ENCODE data around the gene SLC30A1. TPM values are rescaled to one million over a fixed set of nuclear protein-coding genes. Genes with fewer than 3 reads are reported as not detected.

The SLC30A1 gene
- total RNA-seq, 1 donor from 2014 or later: 7.1 TPM

DNA sequence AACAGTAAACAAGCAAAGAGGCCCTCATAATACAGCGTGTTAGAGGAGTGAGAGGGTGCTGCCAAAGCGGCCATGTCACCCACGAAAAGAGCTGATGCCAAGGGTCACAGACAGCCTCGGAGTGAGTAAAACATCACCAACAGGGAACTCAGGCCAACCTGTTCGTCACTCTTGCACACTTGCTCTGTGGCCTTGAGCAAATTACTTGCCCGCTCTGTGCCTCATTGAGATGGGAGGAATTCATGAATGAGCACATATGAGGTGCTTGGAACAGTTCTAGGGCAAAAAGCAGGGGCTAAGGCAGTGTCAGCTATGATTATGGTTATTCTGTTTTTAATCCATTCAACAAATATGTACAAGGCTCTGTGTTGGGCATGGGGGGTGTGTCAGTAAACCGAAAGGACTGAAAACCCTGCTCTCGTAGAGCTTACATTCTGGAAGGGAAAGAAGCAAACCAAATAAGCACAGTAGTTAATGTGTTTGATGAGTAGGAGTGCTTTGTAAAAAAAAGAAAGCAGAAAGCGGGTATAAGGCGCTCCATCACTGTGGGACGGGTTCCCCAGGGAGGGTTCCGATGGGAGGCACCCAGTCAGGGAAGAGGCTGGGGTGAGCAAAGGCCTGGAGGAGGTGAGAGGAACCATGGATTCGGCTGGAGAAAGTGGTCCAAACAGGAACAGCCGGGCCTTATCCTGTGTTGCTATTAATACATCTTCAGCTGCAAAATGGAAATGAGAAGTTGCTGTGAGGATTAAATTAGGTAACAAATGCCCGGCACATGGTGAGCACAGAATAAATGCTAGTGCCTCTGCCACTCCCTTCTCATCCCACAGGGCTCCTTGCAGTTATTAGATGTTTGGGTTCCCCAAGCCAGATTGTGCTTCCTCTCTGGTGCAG is 47.5 kb downstream of the SLC30A1 start:
- H3K79me2 ChIP-seq (ENCODE audit: low read depth): no peaks in the 10 kb centered on the region
- Mint-ChIP-seq H3K27ac (no peak overlapping the region), H3K4me3 (no peak overlapping the region), H3K27me3 (ENCODE audit: insufficient read depth, low read depth) (peaks cover 6% of the 10 kb centered on the region), H3K36me3 (no peaks in the 10 kb centered on the region), H3K4me1 (peaks cover 10% of the 10 kb centered on the region), H3K9me3 (no peaks in the 10 kb centered on the region)
- H4K20me1 ChIP-seq (ENCODE audit: low read depth): no peaks in the 10 kb centered on the region
- H3K4me1 ChIP-seq: no peaks in the 10 kb centered on the region
- H3K27ac ChIP-seq: no peak overlapping the region
- H3F3A ChIP-seq (ENCODE audit: low read depth): no peaks in the 10 kb centered on the region
- H3K4me2 ChIP-seq: no peak overlapping the region
- DNase-seq (ENCODE audit: low spot score): no peak
- H3K27me3 ChIP-seq: no peaks in the 10 kb centered on the region
- no peaks in the 10 kb centered on the region for H3K9me3 ChIP-seq (ENCODE audit: low read depth)
- H3K9ac ChIP-seq: no peak overlapping the region
- no peak overlapping the region for H3K4me3 ChIP-seq
- TF ChIP-seq EZH2phosphoT487 (IDR thresholded peaks at IDR 0.05) (no peak), EZH2 (IDR thresholded peaks at IDR 0.05) (no peak)
- TF ChIP-seq, protein P1, sequence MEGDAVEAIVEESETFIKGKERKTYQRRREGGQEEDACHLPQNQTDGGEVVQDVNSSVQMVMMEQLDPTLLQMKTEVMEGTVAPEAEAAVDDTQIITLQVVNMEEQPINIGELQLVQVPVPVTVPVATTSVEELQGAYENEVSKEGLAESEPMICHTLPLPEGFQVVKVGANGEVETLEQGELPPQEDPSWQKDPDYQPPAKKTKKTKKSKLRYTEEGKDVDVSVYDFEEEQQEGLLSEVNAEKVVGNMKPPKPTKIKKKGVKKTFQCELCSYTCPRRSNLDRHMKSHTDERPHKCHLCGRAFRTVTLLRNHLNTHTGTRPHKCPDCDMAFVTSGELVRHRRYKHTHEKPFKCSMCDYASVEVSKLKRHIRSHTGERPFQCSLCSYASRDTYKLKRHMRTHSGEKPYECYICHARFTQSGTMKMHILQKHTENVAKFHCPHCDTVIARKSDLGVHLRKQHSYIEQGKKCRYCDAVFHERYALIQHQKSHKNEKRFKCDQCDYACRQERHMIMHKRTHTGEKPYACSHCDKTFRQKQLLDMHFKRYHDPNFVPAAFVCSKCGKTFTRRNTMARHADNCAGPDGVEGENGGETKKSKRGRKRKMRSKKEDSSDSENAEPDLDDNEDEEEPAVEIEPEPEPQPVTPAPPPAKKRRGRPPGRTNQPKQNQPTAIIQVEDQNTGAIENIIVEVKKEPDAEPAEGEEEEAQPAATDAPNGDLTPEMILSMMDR (IDR thresholded peaks at IDR 0.05): no peak
- no peaks in the 10 kb centered on the region for H3K36me3 ChIP-seq
- H2AFZ ChIP-seq (replicated peaks): no peak overlapping the region

DNA sequence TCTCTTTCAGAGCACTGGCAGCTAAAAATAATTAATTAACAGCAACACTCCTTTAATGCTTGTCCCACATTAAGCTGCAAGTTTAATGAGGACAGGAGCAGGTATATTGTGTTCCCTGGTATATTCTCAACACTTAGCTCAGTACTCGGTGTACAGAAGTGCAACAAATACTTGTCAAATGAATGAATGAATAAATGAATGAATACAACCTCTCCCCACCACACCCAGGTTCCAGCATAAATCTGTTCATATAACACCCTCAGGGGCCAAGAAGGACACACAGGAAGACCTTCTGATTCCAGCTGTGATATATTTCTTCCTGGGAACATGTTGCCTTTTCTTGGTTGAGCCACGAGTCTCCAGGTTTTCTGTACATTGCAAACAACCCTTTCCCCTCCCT is 48.9 kb downstream of the SLC30A1 start:
- H3K9me3 ChIP-seq (ENCODE audit: low read depth): no peaks in the 10 kb centered on the region
- no peak overlapping the region for H3K27ac Mint-ChIP-seq
- no peak for DNase-seq (ENCODE audit: low spot score)
- H3K27me3 ChIP-seq: no peaks in the 10 kb centered on the region
- H3K4me3 ChIP-seq: no peak overlapping the region
- H3K4me2 ChIP-seq: no peak overlapping the region
- H3K4me3 Mint-ChIP-seq: no peak overlapping the region
- no peaks in the 10 kb centered on the region for H3K36me3 Mint-ChIP-seq
- no peaks in the 10 kb centered on the region for H4K20me1 ChIP-seq (ENCODE audit: low read depth)
- peaks cover 8% of the 10 kb centered on the region for H3K27me3 Mint-ChIP-seq (ENCODE audit: insufficient read depth, low read depth)
- no peaks in the 10 kb centered on the region for H3K79me2 ChIP-seq (ENCODE audit: low read depth)
- no peak overlapping the region for H2AFZ ChIP-seq (replicated peaks)
- TF ChIP-seq, protein P1 (IDR thresholded peaks at IDR 0.05): no peak
- no peak for TF ChIP-seq EZH2phosphoT487 (IDR thresholded peaks at IDR 0.05)
- TF ChIP-seq EZH2 (IDR thresholded peaks at IDR 0.05): no peak
- H3F3A ChIP-seq (ENCODE audit: low read depth): no peaks in the 10 kb centered on the region
- H3K36me3 ChIP-seq: no peaks in the 10 kb centered on the region
- H3K9ac ChIP-seq: no peak overlapping the region
- H3K27ac ChIP-seq: no peak overlapping the region
- H3K4me1 Mint-ChIP-seq: peaks cover 13% of the 10 kb centered on the region
- no peaks in the 10 kb centered on the region for H3K4me1 ChIP-seq
- H3K9me3 Mint-ChIP-seq: no peaks in the 10 kb centered on the region

DNA sequence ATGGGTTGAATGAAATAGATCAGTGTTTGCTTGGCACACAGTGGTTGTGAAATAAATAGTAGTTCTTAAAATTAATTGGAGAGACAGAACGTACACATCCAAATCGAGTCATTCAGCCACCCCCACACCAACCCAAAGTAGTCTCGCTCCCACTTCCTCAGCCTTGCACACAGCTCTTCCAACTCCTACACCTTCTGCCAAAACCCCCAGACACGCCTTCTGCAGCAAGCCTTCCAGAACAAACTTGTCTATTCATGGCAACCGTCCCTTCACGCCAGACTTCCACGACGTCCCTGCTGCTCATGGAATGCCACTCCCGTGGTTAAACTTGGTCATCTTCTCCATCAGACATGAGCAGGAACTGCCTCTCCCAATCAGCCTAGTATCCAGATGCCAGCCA is 49.5 kb downstream of the SLC30A1 start:
- no peak overlapping the region for H3K4me3 ChIP-seq
- no peaks in the 10 kb centered on the region for H3F3A ChIP-seq (ENCODE audit: low read depth)
- peaks cover 15% of the 10 kb centered on the region for H3K4me1 Mint-ChIP-seq
- H3K4me2 ChIP-seq: no peak overlapping the region
- no peaks in the 10 kb centered on the region for H3K79me2 ChIP-seq (ENCODE audit: low read depth)
- H3K27ac ChIP-seq: no peak overlapping the region
- no peak overlapping the region for H3K27ac Mint-ChIP-seq
- no peaks in the 10 kb centered on the region for H4K20me1 ChIP-seq (ENCODE audit: low read depth)
- no peak overlapping the region for H3K9ac ChIP-seq
- H3K9me3 Mint-ChIP-seq: no peaks in the 10 kb centered on the region
- no peak overlapping the region for H2AFZ ChIP-seq (replicated peaks)
- H3K36me3 Mint-ChIP-seq: no peaks in the 10 kb centered on the region
- DNase-seq (ENCODE audit: low spot score): no peak
- no peaks in the 10 kb centered on the region for H3K4me1 ChIP-seq
- TF ChIP-seq, protein P1 (IDR thresholded peaks at IDR 0.05): no peak
- no peak for TF ChIP-seq EZH2phosphoT487 (IDR thresholded peaks at IDR 0.05)
- no peak for TF ChIP-seq EZH2 (IDR thresholded peaks at IDR 0.05)
- H3K9me3 ChIP-seq (ENCODE audit: low read depth): no peaks in the 10 kb centered on the region
- H3K36me3 ChIP-seq: no peaks in the 10 kb centered on the region
- peaks cover 8% of the 10 kb centered on the region for H3K27me3 Mint-ChIP-seq (ENCODE audit: insufficient read depth, low read depth)
- no peaks in the 10 kb centered on the region for H3K27me3 ChIP-seq
- H3K4me3 Mint-ChIP-seq: no peak overlapping the region
